Trophoblast cell (in vitro differentiated cells and primary cell): Measurements from ENCODE around the gene EXOC3L1.

Experiments
- DNase-seq, 2 donors: peaks; one replicate each; pipeline ENCODE4 v3.0.0-alpha.2; 2016
- H2AFZ ChIP-seq: 2 replicates; pipeline ENCODE4 v1.6.1; 2013; ENCODE audit warnings: low read length, moderate library complexity, mild to moderate bottlenecking; ENCODE audit not compliant: insufficient read depth, poor library complexity
- H2AK5ac ChIP-seq: 2 replicates; pipeline ENCODE4 v1.6.1; 2013; ENCODE audit warnings: mild to moderate bottlenecking, low read length
- H2BK120ac ChIP-seq: 2 replicates; pipeline ENCODE4 v1.6.1; 2013; ENCODE audit warnings: low read length, mild to moderate bottlenecking, moderate library complexity; ENCODE audit not compliant: insufficient read depth, poor library complexity
- H2BK12ac ChIP-seq: 2 replicates; pipeline ENCODE4 v1.6.1; 2013; ENCODE audit warnings: mild to moderate bottlenecking, low read length, moderate library complexity
- H2BK5ac ChIP-seq: 2 replicates; pipeline ENCODE4 v1.6.1; 2013; ENCODE audit warnings: low read length, low read depth, moderate library complexity, mild to moderate bottlenecking; ENCODE audit not compliant: poor library complexity
- H3K14ac ChIP-seq: 2 replicates; pipeline ENCODE4 v1.6.1; 2013; ENCODE audit warnings: mild to moderate bottlenecking, low read length
- H3K18ac ChIP-seq: 2 replicates; pipeline ENCODE4 v1.6.1; 2013; ENCODE audit warnings: mild to moderate bottlenecking, low read length
- H3K23ac ChIP-seq: 2 replicates; pipeline ENCODE4 v1.6.1; 2013; ENCODE audit warnings: low read length
- H3K27ac ChIP-seq: 2 replicates; pipeline ENCODE4 v1.5.1; 2013; ENCODE audit warnings: low read depth, mild to moderate bottlenecking, inconsistent platforms, low read length, moderate library complexity
- H3K27me3 ChIP-seq: 2 replicates; pipeline ENCODE4 v1.6.1; 2013; ENCODE audit warnings: inconsistent platforms, mild to moderate bottlenecking, low read length, moderate library complexity; ENCODE audit not compliant: insufficient read depth
- H3K36me3 ChIP-seq, 2 experiments: 1 replicate in 1 of 2; 2 replicates in 1 of 2; pipeline ENCODE4 v1.6.1; 2013; ENCODE audit warnings: low read length in 2 of 2, mild to moderate bottlenecking in 2 of 2, moderate library complexity in 1 of 2; ENCODE audit not compliant: insufficient read depth in 2 of 2, control insufficient read depth in 1 of 2
- H3K4ac ChIP-seq: 2 replicates; pipeline ENCODE4 v1.6.1; 2013; ENCODE audit warnings: low read depth, mild to moderate bottlenecking, low read length, moderate library complexity
- H3K4me1 ChIP-seq, 2 experiments: 1 replicate in 1 of 2; 2 replicates in 1 of 2; pipeline ENCODE4 v1.6.1; 2013; ENCODE audit warnings: low read length in 2 of 2, mild to moderate bottlenecking in 2 of 2, moderate library complexity in 1 of 2; ENCODE audit not compliant: insufficient read depth in 2 of 2, control insufficient read depth in 1 of 2
- H3K4me2 ChIP-seq: 2 replicates; pipeline ENCODE4 v1.6.1; 2013; ENCODE audit warnings: inconsistent platforms, mild to moderate bottlenecking, low read length, moderate library complexity
- H3K4me3 ChIP-seq: 2 replicates; pipeline ENCODE4 v1.5.1; 2013; ENCODE audit warnings: mild to moderate bottlenecking, low read depth, low read length, inconsistent platforms
- H3K79me1 ChIP-seq: one replicate; pipeline ENCODE4 v1.6.1; 2013; ENCODE audit warnings: low read length
- H3K79me2 ChIP-seq: 2 replicates; pipeline ENCODE4 v1.6.1; 2013; ENCODE audit warnings: low read length, mild to moderate bottlenecking; ENCODE audit not compliant: control insufficient read depth, insufficient read depth, poor library complexity
- H3K9ac ChIP-seq: 2 replicates; pipeline ENCODE4 v1.6.1; 2013; ENCODE audit warnings: mild to moderate bottlenecking, low read length
- H3K9me3 ChIP-seq: 2 replicates; pipeline ENCODE4 v1.6.1; 2013; ENCODE audit warnings: low read depth, mild to moderate bottlenecking, control low read depth, inconsistent platforms, low read length; ENCODE audit not compliant: insufficient read depth
- H4K12ac ChIP-seq: 2 replicates; pipeline ENCODE4 v1.6.1; 2013; ENCODE audit warnings: low read depth, mild to moderate bottlenecking, low read length, moderate library complexity
- H4K8ac ChIP-seq: 2 replicates; pipeline ENCODE4 v1.6.1; 2013; ENCODE audit warnings: low read depth, mild to moderate bottlenecking, low read length, moderate library complexity
- H4K91ac ChIP-seq: one replicate; pipeline ENCODE4 v1.6.1; 2013; ENCODE audit warnings: low read depth, mild to moderate bottlenecking, low read length, moderate library complexity
- WGBS: extraction: QIAGEN DNeasy Blood & Tissue Kit; methylation state at CpG from one replicate; pipeline ENCODE4 v1.1.7; 2013; ENCODE audit warnings: missing lambda C conversion rate; ENCODE audit not compliant: insufficient read length, insufficient coverage; ENCODE audit errors: extremely low coverage; 5-methylcytosine and 5-hydroxymethylcytosine counted together

Gene EXOC3L1

GRCh38 chr16:67211674-67212073 is 21.7 kb upstream of the EXOC3L1 start:
- peaks cover 25 to 30% of the 10 kb centered on the region in 2 experiments for H3K4me1 ChIP-seq
- no peak overlapping the region for H3K18ac ChIP-seq
- no CpG with 5 or more reads among the region's 7 CpGs for WGBS
- no peaks in the 10 kb centered on the region for H3K36me3 ChIP-seq
- no peaks in the 10 kb centered on the region for H3K27me3 ChIP-seq
- H2BK12ac ChIP-seq, result no peak overlapping the region
- H3K4ac ChIP-seq, result no peak overlapping the region
- DNase-seq, result no peak
- H3K4me3 ChIP-seq, result no peak overlapping the region
- H4K8ac ChIP-seq, result no peak overlapping the region
- peaks cover 12% of the 10 kb centered on the region for H3K79me1 ChIP-seq
- H3K9me3 ChIP-seq, result peaks cover 2% of the 10 kb centered on the region
- no peak overlapping the region for H3K27ac ChIP-seq
- no peak overlapping the region for H2AK5ac ChIP-seq
- H3K4me2 ChIP-seq, result no peak overlapping the region
- H2AFZ ChIP-seq, result no peak overlapping the region
- H3K79me2 ChIP-seq, result peaks cover 2% of the 10 kb centered on the region
- H4K91ac ChIP-seq, result no peak overlapping the region
- H2BK5ac ChIP-seq, result no peak overlapping the region
- no peak overlapping the region for H3K23ac ChIP-seq
- H3K9ac ChIP-seq, result no peak overlapping the region
- no peak overlapping the region for H3K14ac ChIP-seq
- H2BK120ac ChIP-seq, result no peak overlapping the region
- H4K12ac ChIP-seq, result no peak overlapping the region

- no peak overlapping the region for H3K18ac ChIP-seq
- H2AFZ ChIP-seq, result no peak overlapping the region
- H3K4me3 ChIP-seq, result no peak overlapping the region
- no peaks in the 10 kb centered on the region for H3K27me3 ChIP-seq
- no peak overlapping the region for H3K27ac ChIP-seq
- peaks cover 30 to 35% of the 10 kb centered on the region in 2 experiments for H3K4me1 ChIP-seq
- no peak overlapping the region for H4K12ac ChIP-seq
- no peak overlapping the region for H2BK12ac ChIP-seq
- DNase-seq, result no peak
- no peak overlapping the region for H4K8ac ChIP-seq
- H2BK5ac ChIP-seq, result no peak overlapping the region
- H3K9me3 ChIP-seq, result peaks cover 2% of the 10 kb centered on the region
- no peak overlapping the region for H3K14ac ChIP-seq
- peaks cover 2% of the 10 kb centered on the region for H3K79me2 ChIP-seq
- H2AK5ac ChIP-seq, result no peak overlapping the region
- H3K4ac ChIP-seq, result no peak overlapping the region
- H2BK120ac ChIP-seq, result no peak overlapping the region
- no peaks in the 10 kb centered on the region for H3K36me3 ChIP-seq
- H3K4me2 ChIP-seq, result no peak overlapping the region
- WGBS, result no CpG with 5 or more reads among the region's 25 CpGs
- H4K91ac ChIP-seq, result no peak overlapping the region
- no peak overlapping the region for H3K23ac ChIP-seq
- no peak overlapping the region for H3K9ac ChIP-seq
- peaks cover 15% of the 10 kb centered on the region for H3K79me1 ChIP-seq
These were observed 20.4 kb upstream of the EXOC3L1 start for GRCh38 chr16:67210069-67210937.

- no peak overlapping the region for H3K14ac ChIP-seq
- H3K4me1 ChIP-seq, result peaks cover 30 to 35% of the 10 kb centered on the region in 2 experiments
- no peak overlapping the region for H2BK12ac ChIP-seq
- WGBS, result no CpG with 5 or more reads among the region's 8 CpGs
- H3K4me2 ChIP-seq, result no peak overlapping the region
- H4K12ac ChIP-seq, result no peak overlapping the region
- H3K4ac ChIP-seq, result no peak overlapping the region
- H3K27me3 ChIP-seq, result no peaks in the 10 kb centered on the region
- no peak overlapping the region for H3K9ac ChIP-seq
- H4K91ac ChIP-seq, result no peak overlapping the region
- H3K9me3 ChIP-seq, result peaks cover 2% of the 10 kb centered on the region
- H3K79me1 ChIP-seq, result peaks cover 15% of the 10 kb centered on the region
- DNase-seq, result no peak
- no peak overlapping the region for H2AFZ ChIP-seq
- H3K23ac ChIP-seq, result no peak overlapping the region
- H3K18ac ChIP-seq, result no peak overlapping the region
- no peak overlapping the region for H3K4me3 ChIP-seq
- H2BK120ac ChIP-seq, result no peak overlapping the region
- H3K27ac ChIP-seq, result no peak overlapping the region
- H2BK5ac ChIP-seq, result no peak overlapping the region
- H2AK5ac ChIP-seq, result peak overlapping the region; percentile 22
- no peak overlapping the region for H4K8ac ChIP-seq
- H3K36me3 ChIP-seq, result no peaks in the 10 kb centered on the region
- H3K79me2 ChIP-seq, result peaks cover 2% of the 10 kb centered on the region
These were observed 19.6 kb upstream of the EXOC3L1 start for GRCh38 chr16:67209565-67209964.

DNA sequence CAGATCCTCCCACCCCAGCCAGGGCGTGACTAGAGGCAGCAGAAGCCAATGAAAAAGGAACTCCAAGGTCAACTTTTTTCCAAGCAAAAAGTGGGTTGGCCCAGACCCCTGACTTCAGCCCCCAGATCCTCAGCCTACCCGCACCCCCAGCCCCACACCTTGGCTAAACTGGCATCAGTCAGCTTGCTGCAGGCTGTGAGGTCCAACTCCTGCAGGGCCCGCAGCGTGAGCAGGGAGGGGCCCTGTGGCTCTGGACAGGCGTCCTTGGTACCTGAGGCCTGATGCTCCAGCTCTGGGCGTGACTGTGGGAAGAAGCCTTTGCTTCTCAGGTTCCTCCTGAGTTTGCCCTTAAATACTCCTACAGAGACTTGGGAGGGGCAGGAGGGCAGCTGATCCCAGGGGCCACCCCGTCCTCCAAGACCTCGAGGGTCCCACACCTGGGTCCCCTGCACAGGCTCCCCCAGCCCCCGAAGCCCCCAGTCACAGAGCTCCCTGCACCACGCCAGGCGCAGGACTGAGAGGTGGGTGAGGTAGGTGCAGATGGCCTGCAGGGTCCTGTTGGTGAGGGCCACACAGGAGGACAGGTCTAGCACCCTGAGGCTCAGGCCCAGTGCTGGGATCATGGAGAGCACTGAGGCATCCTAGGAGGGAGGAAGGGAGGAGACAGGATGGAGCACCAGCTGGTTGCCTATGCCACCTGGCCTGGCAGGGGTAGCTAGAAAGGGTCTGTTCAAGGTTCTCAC is 18.4 kb upstream of the EXOC3L1 start:
- Histone ChIP-seq H3K23ac (no peak overlapping the region), H2AK5ac (no peak overlapping the region), H4K8ac (no peak overlapping the region), H3K4me2 (no peak overlapping the region), H2AFZ (no peak overlapping the region), H4K12ac (no peak overlapping the region), H2BK12ac (peak overlapping the region; percentile 10), H3K18ac (no peak overlapping the region), H3K4me3 (no peak overlapping the region), H3K79me2 (peaks cover 2% of the 10 kb centered on the region), H3K9ac (no peak overlapping the region), H2BK5ac (no peak overlapping the region), H2BK120ac (no peak overlapping the region), H3K27me3 (no peaks in the 10 kb centered on the region), H3K36me3 (peaks cover 9 to 10% of the 10 kb centered on the region in 2 experiments), H3K14ac (no peak overlapping the region), H4K91ac (no peak overlapping the region), H3K27ac (no peak overlapping the region), H3K9me3 (peaks cover 5% of the 10 kb centered on the region), H3K4ac (no peak overlapping the region), H3K4me1 (peaks cover 26 to 31% of the 10 kb centered on the region in 2 experiments), H3K79me1 (peaks cover 13% of the 10 kb centered on the region)
- peak in 1 of 2 donors; percentile 80 for DNase-seq
- WGBS, result no CpG with 5 or more reads among the region's 11 CpGs
